GM12891 (cell line): ENCODE results near the gene USP9X.

Experiments used
- POLR2A ChIP-seq: IDR thresholded peaks from 2 replicates; pipeline ENCODE4 v1.6.1; 2011; ENCODE audit warnings: low read depth, low read length, control low read depth
- POLR2AphosphoS5 ChIP-seq: IDR thresholded peaks from 2 replicates; pipeline ENCODE4 v1.6.1; 2011; ENCODE audit warnings: low read depth, low read length, control low read depth
- TAF1 ChIP-seq: IDR thresholded peaks from 2 replicates; pipeline ENCODE4 v1.6.1; 2011; ENCODE audit warnings: low read depth, low read length, control low read depth

DNA sequence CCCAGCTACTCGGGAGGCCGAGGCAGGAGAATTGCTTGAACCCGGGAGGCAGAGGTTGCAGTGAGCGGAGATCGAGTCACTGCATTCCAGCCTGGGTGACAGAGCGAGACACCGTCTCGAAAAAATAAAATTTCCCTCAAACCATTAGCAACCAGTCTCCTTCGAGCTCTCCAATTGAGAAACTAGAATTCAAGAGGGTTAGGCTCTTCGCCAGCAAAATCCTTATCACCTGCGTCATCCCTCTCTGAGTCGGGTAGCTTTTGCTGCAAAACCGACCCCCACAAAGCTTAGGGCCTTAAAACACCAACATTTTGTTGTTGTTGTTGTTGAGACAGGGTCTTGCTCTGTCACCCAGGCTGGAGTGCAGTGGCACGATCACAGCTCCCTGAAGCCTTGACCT, 173.6 kb downstream of the USP9X start:
- TF ChIP-seq POLR2AphosphoS5 (no peak), POLR2A (no peak), TAF1 (no peak)
